Measurements from ENCODE around the gene SLC37A3.

DNA sequence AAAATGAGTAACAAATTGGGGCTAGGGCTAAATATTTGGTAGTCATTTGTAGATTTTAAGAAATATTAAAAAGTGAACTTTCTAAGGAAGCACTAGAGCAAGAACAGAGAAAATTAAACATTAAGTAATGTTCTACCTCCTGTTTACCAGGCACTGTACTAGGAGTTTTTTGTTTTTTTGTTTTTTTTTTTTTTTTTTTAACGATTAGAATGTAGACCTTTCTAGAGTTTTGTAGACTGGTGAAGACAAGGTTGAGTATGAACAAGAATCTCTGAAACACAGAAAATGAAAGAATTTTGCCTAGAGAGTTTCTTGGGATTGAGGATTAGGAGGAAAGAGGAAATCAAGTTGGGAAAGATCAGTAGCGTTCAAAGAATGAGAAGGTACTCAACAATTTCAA lies 73.6 kb downstream of the SLC37A3 start:
- TF ChIP-seq POLR2A (IDR thresholded peaks at IDR 0.05; ENCODE audit: low read depth, low read length) (no peak), POLR2AphosphoS5 (IDR thresholded peaks at IDR 0.05; ENCODE audit: low read depth, low read length) (no peak), TAF1 (IDR thresholded peaks at IDR 0.05; ENCODE audit: borderline replicate concordance, low read depth, low read length) (no peak)

Measured in GM12892 (cell line).